HepG2 (cell line): ENCODE results near the gene CATSPERE. TPM values are rescaled to one million over a fixed set of nuclear protein-coding genes. Genes with fewer than 3 reads are reported as not detected.

Experiments used
- FOXO1 ChIP-seq: sonication (generic); formaldehyde crosslinking; IDR thresholded peaks from 2 replicates; pipeline ENCODE4 v1.4.0; 2020; ENCODE audit warnings: missing genetic modification reagents
- HOXA3 ChIP-seq: sonication (generic); formaldehyde crosslinking; IDR thresholded peaks from 2 replicates; pipeline ENCODE4 v1.5.0; 2020; ENCODE audit warnings: missing genetic modification reagents
- HOXD1 ChIP-seq: sonication (generic); formaldehyde crosslinking; IDR thresholded peaks from 2 replicates; pipeline ENCODE4 v1.5.0; 2020; ENCODE audit warnings: missing genetic modification reagents
- MAFF ChIP-seq: IDR thresholded peaks from 2 replicates; pipeline ENCODE4 v1.6.1; 2011; ENCODE audit warnings: low read depth, low read length, improper control_type of control experiment
- MAFG ChIP-seq: sonication (generic); formaldehyde crosslinking; IDR thresholded peaks from 2 replicates; pipeline ENCODE4 v1.5.1; 2020; ENCODE audit warnings: mild to moderate bottlenecking, missing genetic modification reagents
- MAFK ChIP-seq, 2 experiments: IDR thresholded peaks in 1 of 2; conservative IDR thresholded peaks in 1 of 2; 2 replicates each; pipeline ENCODE4 v1.6.1; 2011; ENCODE audit warnings: improper control_type of control experiment in 2 of 2, low read length in 2 of 2
- NCOA2 ChIP-seq: sonication (generic); formaldehyde crosslinking; IDR thresholded peaks from 2 replicates; pipeline ENCODE4 v1.8.0; 2022; ENCODE audit warnings: inconsistent platforms
- NFIB ChIP-seq: sonication (generic); formaldehyde crosslinking; IDR thresholded peaks from 2 replicates; pipeline ENCODE4 v1.9.0; 2021; ENCODE audit warnings: missing genetic modification reagents, mild to moderate bottlenecking, borderline replicate concordance
- PAWR ChIP-seq: sonication (generic); formaldehyde crosslinking; IDR thresholded peaks from 2 replicates; pipeline ENCODE4 v1.4.0; 2020; ENCODE audit warnings: missing genetic modification reagents, mild to moderate bottlenecking, borderline replicate concordance
- PCBP2 ChIP-seq: fragments of 200-400 bp; formaldehyde crosslinking; optimal IDR thresholded peaks from 2 replicates; pipeline ENCODE3; 2018; ENCODE audit warnings: low read length, low read depth; ENCODE audit not compliant: poor library complexity, severe bottlenecking
- PHF8 ChIP-seq: sonication (generic); formaldehyde crosslinking; IDR thresholded peaks from 2 replicates; pipeline ENCODE4 v1.5.0; 2020; ENCODE audit warnings: missing genetic modification reagents
- RBAK ChIP-seq: sonication (generic); formaldehyde crosslinking; IDR thresholded peaks from 2 replicates; pipeline ENCODE4 v1.5.1; 2020; ENCODE audit warnings: mild to moderate bottlenecking, missing genetic modification reagents
- TBL1XR1 ChIP-seq: fragments of 150-350 bp; IDR thresholded peaks from 2 replicates; pipeline ENCODE4 v1.6.1; 2014; ENCODE audit warnings: borderline replicate concordance, low read length; ENCODE audit not compliant: partially characterized antibody
- TBX3 ChIP-seq: fragments of 450-650 bp; IDR thresholded peaks from 2 replicates; pipeline ENCODE4 v1.6.1; 2017; ENCODE audit warnings: antibody characterized with exemption, mild to moderate bottlenecking, inconsistent platforms, borderline replicate concordance
- TOE1 ChIP-seq: sonication (generic); formaldehyde crosslinking; IDR thresholded peaks from 2 replicates; pipeline ENCODE4 v1.4.0; 2020; ENCODE audit warnings: mild to moderate bottlenecking, missing genetic modification reagents
- ZNF329 ChIP-seq: sonication (generic); formaldehyde crosslinking; IDR thresholded peaks from 2 replicates; pipeline ENCODE4 v1.9.0; 2021; ENCODE audit warnings: low read depth, mild to moderate bottlenecking, missing genetic modification reagents
- ZNF570 ChIP-seq: sonication (generic); formaldehyde crosslinking; IDR thresholded peaks from 2 replicates; pipeline ENCODE4 v1.4.0; 2020; ENCODE audit warnings: mild to moderate bottlenecking, missing genetic modification reagents, borderline replicate concordance
- ZNF577 ChIP-seq: sonication (generic); formaldehyde crosslinking; IDR thresholded peaks from 2 replicates; pipeline ENCODE4 v1.4.0; 2020; ENCODE audit warnings: mild to moderate bottlenecking, low read depth, missing genetic modification reagents, borderline replicate concordance
- ZNF607 ChIP-seq: sonication (generic); formaldehyde crosslinking; IDR thresholded peaks from 2 replicates; pipeline ENCODE4 v1.5.1; 2020; ENCODE audit warnings: missing genetic modification reagents, mild to moderate bottlenecking, borderline replicate concordance
- ZNF746 ChIP-seq: sonication (generic); formaldehyde crosslinking; IDR thresholded peaks from 2 replicates; pipeline ENCODE4 v1.8.0; 2022; ENCODE audit warnings: mild to moderate bottlenecking, missing genetic modification reagents
- ZNF839 ChIP-seq: sonication (generic); formaldehyde crosslinking; IDR thresholded peaks from 2 replicates; pipeline ENCODE4 v1.4.0; 2020; ENCODE audit warnings: missing genetic modification reagents, mild to moderate bottlenecking, borderline replicate concordance
- polyA plus RNA-seq, 8 experiments: library from polyadenylated mRNA; depleted of rRNA in 3 of 8; stranded (reverse) in 7 of 8; unstranded in 1 of 8; fragments of >200 nt; fragmentation: Illumina TruSeq in 4 of 8; extraction: Trizol in 4 of 8; gene quantifications; 2 replicates each; pipeline versions ENCODE4 v1.2.1 to v1.2.3, GENCODE V29; 2011 to 2016; ENCODE audit warnings: low read depth in 4 of 8, missing spikeins in 1 of 8, mixed read lengths in 1 of 8; ENCODE audit not compliant: insufficient read depth in 1 of 8
- total RNA-seq, 5 experiments: library from RNA; depleted of rRNA; stranded (reverse); fragments of >200 nt; fragmentation: Illumina TruSeq; extraction: Trizol; gene quantifications; 2 replicates each; pipeline ENCODE4 v1.2.3, GENCODE V29; 2016; ENCODE audit warnings: low read depth in 1 of 5
- TF ChIP-seq, protein P1 (sequence below): sonication (generic); formaldehyde crosslinking; IDR thresholded peaks from 2 replicates; pipeline ENCODE4 v1.4.0; 2020; ENCODE audit warnings: missing genetic modification reagents, borderline replicate concordance
- TF ChIP-seq, protein P2 (sequence below): sonication (generic); formaldehyde crosslinking; conservative IDR thresholded peaks from 2 replicates; pipeline ENCODE4 v1.8.1; 2023; ENCODE audit warnings: missing genetic modification reagents
- TF ChIP-seq, protein P3 (sequence below): sonication (generic); formaldehyde crosslinking; IDR thresholded peaks from 2 replicates; pipeline ENCODE4 v1.8.0; 2023; ENCODE audit warnings: mild to moderate bottlenecking, missing genetic modification reagents

The CATSPERE gene
- total and polyA plus RNA-seq, 2 of the 13 experiments (the other 11 are each of a cell fraction or from before 2014, with no cell fraction given), result 0.34 to 0.51 TPM

DNA sequence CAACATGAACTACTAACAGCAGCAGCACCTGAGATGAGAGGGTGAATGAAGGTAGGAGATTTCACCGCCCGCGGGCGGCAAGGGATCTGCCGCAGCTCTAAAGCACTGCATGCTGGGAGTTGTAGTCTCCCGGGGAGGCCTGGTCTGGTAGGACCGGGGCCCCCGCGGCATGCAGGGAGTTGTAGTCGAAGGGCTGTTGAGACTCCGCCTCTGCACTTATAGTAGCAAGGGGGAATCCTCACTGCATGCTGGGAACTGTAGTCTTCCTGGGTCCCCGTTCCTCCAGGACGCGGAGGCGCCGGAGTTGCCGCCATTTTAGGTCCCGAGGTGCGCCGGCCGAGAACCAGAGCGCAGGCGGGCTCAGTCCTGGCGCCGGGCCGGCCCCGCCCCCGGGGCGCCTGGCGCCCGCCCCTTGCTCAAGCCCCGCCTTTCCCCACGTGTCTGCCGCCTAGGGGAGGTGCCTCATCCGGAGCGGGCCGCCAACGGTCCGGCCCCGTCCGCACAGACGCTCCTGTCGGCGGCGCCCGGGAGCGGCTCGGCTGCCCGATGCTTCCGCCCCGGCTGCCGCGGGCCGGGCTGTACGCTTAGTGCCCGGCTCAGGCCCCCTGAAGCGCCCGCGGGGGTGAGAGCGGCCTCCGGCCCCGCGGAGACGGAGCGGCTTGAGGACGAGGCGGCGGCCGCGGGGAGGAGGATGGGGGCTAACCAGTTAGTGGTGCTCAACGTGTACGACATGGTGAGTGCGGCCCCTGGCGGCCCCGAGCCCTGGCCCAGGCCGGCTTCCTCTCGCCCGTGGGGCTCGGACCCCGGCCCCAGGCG lies 191.8 kb downstream of the CATSPERE start, which contains the start of gene DESI2 (continued):
- TF ChIP-seq, protein P1, sequence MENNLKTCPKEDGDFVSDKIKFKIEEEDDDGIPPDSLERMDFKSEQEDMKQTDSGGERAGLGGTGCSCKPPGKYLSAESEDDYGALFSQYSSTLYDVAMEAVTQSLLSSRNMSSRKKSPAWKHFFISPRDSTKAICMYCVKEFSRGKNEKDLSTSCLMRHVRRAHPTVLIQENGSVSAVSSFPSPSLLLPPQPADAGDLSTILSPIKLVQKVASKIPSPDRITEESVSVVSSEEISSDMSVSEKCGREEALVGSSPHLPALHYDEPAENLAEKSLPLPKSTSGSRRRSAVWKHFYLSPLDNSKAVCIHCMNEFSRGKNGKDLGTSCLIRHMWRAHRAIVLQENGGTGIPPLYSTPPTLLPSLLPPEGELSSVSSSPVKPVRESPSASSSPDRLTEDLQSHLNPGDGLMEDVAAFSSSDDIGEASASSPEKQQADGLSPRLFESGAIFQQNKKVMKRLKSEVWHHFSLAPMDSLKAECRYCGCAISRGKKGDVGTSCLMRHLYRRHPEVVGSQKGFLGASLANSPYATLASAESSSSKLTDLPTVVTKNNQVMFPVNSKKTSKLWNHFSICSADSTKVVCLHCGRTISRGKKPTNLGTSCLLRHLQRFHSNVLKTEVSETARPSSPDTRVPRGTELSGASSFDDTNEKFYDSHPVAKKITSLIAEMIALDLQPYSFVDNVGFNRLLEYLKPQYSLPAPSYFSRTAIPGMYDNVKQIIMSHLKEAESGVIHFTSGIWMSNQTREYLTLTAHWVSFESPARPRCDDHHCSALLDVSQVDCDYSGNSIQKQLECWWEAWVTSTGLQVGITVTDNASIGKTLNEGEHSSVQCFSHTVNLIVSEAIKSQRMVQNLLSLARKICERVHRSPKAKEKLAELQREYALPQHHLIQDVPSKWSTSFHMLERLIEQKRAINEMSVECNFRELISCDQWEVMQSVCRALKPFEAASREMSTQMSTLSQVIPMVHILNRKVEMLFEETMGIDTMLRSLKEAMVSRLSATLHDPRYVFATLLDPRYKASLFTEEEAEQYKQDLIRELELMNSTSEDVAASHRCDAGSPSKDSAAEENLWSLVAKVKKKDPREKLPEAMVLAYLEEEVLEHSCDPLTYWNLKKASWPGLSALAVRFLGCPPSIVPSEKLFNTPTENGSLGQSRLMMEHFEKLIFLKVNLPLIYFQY, result peak; percentile 73; the same call in 1 of the 2 replicates
- TF ChIP-seq ZNF607 (CRISPR knock-in tag), result peak; percentile 40; the same call in 1 of the 2 replicates
- TF ChIP-seq HOXA3 (CRISPR knock-in tag), result peak; percentile 97
- no peak for TF ChIP-seq ZNF746 (CRISPR knock-in tag)
- no peak; the same call in 1 of the 2 replicates for TF ChIP-seq TOE1 (CRISPR knock-in tag)
- TF ChIP-seq, protein P2, sequence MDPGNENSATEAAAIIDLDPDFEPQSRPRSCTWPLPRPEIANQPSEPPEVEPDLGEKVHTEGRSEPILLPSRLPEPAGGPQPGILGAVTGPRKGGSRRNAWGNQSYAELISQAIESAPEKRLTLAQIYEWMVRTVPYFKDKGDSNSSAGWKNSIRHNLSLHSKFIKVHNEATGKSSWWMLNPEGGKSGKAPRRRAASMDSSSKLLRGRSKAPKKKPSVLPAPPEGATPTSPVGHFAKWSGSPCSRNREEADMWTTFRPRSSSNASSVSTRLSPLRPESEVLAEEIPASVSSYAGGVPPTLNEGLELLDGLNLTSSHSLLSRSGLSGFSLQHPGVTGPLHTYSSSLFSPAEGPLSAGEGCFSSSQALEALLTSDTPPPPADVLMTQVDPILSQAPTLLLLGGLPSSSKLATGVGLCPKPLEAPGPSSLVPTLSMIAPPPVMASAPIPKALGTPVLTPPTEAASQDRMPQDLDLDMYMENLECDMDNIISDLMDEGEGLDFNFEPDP (CRISPR knock-in tag), result no peak
- TF ChIP-seq MAFK (conservative IDR thresholded peaks at IDR 0.05 in 1 of 2, IDR thresholded peaks at IDR 0.05 in 1 of 2; ENCODE audit: low read length in 2 of 2), result no peak
- TF ChIP-seq TBX3, result no peak
- no peak for TF ChIP-seq ZNF839 (CRISPR knock-in tag)
- TF ChIP-seq, protein P3, sequence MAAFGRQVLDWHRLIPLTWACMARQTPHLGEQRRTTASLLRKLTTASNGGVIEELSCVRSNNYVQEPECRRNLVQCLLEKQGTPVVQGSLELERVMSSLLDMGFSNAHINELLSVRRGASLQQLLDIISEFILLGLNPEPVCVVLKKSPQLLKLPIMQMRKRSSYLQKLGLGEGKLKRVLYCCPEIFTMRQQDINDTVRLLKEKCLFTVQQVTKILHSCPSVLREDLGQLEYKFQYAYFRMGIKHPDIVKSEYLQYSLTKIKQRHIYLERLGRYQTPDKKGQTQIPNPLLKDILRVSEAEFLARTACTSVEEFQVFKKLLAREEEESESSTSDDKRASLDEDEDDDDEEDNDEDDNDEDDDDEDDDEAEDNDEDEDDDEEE (CRISPR knock-in tag), result no peak
- no peak for TF ChIP-seq ZNF577
- peak; percentile 82 for TF ChIP-seq PHF8 (CRISPR knock-in tag)
- no peak for TF ChIP-seq PCBP2
- no peak for TF ChIP-seq NCOA2 (CRISPR knock-in tag)
- TF ChIP-seq TBL1XR1, result peak; percentile 12
- no peak for TF ChIP-seq MAFF
- no peak for TF ChIP-seq FOXO1 (CRISPR knock-in tag)
- no peak for TF ChIP-seq RBAK
- TF ChIP-seq ZNF570 (CRISPR knock-in tag), result no peak
- TF ChIP-seq MAFG (CRISPR knock-in tag), result no peak
- TF ChIP-seq HOXD1 (CRISPR knock-in tag), result 0 out of 2 replicates have a peak, but pooled peaks have one; percentile 16
- 0 out of 2 replicates have a peak, but pooled peaks have one; percentile 49 for TF ChIP-seq ZNF329
- no peak for TF ChIP-seq PAWR (CRISPR knock-in tag)
- no peak for TF ChIP-seq NFIB
